IPS DF 4.7 (cell line): ENCODE measurements around the gene NR2F1.

Source experiments
- DNase-seq: peaks from one replicate; pipeline ENCODE4 v3.0.0-alpha.2; 2013; ENCODE audit warnings: low spot score; ENCODE audit errors: extremely low read depth

Gene NR2F1

DNA sequence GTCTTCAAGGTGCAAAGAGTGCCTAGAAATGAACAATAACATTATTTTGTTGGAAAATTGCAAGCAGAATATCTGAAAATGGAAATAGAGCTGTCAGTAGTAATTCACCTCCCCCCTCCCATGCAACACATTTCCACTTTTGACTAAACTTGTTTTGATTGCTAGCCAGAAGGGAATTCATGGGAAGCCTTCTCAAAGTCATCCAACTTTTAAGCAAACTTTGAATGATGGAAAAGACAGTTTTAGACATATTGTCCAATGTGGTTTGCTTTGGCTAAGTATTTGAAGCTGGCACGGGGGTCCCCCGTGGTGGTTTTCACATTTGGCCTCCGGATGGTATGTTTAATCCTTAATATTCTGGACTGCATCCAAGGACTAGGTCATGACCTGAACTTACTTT lies 7.5 kb downstream of the NR2F1 start:
- DNase-seq = no peak

DNA sequence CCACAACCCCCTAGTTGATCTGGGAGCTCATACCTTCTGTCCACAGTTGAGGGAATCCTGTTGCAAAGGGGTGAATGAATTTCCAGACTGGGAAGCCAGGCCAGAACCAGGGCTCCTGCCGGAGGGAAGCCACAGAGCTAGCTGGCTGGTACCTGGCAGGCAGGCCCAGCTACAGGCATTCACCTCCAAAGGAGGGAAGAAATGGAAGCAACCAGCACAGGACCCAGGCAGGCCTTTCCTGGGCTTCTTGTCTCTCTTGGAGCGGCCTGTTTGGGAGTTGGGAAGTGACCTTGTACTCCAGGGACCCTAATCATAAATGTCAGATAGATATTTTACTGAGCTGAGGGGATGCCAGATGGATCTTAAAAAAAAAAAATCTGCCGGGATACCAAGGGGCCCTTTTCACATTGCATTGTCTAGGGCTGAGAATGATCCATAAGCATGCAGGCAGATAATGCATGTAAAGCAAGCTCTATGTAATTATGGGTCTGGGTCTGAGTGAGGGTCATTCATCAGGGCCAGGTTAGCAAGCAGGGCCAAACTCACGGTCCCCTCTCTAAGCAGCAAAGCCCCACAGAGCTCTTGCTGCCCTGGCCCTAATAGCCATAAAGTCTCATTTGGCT lies 8.4 kb downstream of the NR2F1 start:
- DNase-seq = no peak

DNA sequence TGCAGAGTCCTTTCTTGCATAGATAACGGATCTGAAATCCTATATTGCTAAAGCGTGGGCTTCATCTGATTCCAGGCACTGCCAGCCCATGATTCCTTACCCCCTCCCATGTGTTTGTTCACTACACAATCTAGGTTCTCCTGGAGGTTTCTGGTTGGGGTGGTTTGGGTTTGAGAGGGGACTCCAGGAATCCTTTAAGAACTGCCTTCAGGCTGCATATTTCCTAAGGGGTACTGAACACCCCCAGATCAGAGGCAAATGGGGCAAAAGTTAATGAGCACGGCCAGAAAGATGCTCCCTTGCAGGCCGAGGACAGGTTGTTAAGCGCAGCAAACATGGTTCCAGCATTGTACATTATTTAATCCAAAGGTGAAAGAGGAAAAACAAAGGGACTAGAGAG lies 9.9 kb downstream of the NR2F1 start:
- no peak for DNase-seq

DNA sequence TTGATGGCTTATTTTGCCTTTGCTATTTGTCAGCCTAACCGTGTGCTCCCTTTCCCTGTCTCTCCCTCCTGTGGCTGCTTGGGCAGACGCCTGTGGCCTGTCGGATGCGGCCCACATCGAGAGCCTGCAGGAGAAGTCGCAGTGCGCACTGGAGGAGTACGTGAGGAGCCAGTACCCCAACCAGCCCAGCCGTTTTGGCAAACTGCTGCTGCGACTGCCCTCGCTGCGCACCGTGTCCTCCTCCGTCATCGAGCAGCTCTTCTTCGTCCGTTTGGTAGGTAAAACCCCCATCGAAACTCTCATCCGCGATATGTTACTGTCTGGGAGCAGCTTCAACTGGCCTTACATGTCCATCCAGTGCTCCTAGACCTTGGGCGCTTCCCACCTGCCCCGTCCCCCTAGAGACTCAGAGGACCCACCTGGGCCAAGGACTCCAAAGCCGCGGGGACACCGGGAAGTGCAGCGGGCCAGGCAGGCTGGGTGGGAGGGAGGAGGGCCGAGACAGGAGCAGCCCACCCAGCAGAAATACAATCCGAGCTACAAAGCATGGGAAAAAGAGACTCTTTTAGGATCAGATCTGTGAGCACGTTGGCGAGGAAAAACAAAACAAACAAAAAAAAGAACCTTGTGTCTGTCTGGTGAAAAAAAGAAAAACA lies 10.6 kb downstream of the NR2F1 start:
- DNase-seq = no peak

DNA sequence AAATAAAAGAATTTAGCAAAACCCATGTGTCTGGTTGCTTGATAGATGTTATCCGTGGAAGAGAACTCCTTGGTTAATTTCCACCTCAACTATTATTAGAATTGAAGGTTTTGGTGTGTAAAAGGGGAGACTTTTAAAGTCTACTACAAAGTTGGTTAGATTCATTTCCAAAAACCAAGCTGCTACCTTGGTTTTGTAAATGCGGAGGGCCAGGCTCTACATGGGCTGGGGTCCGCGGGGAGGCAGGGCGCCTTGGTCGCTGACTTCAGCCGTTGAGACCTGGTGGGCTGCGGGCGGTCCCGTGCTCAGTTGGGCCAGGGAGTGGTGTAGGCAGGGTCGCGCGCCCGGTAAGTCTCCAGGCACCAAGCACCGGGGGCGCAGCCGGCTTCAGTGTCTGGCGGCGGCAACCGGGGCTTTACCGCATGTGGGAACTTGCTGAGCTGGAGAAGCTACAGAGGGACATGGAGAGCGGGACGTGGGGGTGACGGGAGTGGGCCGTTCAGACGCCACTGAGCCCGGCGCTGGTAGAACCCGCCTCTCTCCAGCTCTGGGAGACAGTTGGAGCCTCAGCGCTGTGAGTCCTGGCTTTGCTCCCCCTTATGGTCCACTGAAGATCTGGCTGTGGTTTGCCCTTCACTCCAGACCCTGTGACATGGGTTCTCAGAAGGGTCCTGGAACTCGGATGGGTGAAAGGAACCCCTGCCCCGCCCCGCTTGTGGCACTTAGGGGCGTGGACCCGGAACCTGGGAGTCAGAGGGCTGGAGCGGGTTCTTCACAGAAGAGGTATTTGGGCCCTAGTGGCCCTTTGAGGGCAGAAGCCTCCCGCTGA lies 11.8 kb downstream of the NR2F1 start:
- DNase-seq = no peak

DNA sequence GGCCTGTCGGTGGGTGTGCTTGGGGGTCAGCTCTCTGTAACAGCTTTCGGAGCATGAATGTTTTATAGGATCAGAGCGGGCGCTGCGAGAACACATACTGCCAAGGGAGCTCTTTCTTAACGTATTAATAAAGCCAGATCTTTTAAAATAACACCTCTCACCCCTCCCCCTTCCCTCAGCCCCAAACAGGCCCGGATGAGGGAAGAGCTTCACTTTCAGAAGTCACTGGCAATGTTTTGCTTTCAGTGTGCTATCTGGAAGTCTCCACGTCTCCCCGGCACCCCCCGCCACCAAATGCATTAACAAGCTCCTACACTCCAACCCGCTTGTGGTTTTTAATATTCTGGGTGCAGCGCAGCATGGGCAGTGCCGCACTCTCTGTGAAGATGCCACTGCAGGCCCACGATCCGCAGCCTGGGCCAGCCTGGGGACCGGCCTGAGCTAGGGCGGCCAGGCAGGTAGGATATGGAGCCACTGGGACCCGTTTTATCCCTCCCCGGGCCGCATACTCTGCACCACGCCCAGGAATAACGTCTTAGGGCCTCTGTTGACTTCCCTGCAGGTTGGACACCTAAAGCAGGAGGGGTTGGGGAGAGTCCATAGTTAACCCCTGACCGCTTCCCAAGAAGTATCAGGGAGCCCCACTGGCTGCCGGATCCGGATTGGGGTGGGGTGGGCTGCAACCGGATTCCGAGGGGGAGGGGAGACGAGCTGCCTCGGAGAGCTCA lies 12.6 kb downstream of the NR2F1 start:
- no peak for DNase-seq

DNA sequence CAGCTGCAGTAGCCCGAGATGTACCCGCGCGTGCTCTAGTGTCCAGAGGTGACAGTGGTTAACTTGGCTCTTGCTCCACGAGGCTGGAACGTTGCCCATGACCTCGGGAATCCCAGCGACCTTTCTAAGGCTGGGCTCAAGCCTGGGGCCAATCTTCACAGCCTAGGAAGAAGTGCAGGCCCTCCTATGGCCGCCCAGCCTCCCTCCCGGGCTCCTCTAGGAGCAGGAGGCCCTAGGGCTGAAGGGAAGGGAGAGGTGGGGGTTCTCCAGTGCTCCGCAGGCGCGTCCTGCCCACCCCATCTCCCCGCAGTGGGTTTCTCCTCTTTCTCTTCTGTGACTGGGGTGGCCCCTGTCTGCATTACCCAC lies 13.3 kb downstream of the NR2F1 start:
- no peak for DNase-seq

DNA sequence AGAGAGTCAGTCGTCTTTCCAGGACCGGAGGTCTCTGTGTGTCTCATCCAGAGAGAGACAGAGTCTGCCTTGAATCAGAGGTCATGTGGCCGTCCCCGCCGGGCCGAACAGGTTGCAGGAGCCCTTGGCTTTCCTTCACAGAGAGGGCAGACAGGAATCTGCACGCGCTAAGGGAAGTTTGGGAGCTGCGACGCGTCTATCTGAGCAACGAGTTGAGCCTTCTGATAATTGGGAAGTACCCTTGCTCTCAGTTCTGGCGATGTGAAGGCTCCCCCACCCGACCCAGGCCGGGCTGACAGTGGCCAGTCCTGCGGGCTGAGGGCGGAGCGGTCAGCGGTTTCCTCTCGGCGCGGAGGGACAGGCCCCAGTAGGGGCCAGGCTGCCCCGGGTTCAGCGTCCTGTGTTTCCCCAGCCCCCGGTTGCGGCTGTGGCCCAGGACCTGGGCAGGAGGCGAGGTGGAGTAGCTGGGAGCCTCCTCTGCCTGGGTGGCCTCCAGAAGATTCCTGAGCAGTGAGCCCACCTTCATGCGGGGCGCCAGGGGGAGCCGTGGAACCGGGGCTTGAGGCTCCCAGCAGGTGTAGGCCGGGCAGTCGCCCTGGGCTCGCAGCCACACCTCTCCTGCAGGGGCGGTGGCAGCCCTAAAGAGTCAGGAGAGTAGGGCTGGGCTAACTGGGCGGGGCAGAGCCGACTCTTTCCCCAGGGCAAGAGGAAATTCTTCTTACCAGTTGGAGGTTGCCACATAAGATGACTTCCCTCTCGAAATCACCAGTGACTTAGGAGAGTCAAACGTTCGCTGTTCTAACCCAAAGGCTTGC lies 13.9 kb downstream of the NR2F1 start:
- DNase-seq = no peak

DNA sequence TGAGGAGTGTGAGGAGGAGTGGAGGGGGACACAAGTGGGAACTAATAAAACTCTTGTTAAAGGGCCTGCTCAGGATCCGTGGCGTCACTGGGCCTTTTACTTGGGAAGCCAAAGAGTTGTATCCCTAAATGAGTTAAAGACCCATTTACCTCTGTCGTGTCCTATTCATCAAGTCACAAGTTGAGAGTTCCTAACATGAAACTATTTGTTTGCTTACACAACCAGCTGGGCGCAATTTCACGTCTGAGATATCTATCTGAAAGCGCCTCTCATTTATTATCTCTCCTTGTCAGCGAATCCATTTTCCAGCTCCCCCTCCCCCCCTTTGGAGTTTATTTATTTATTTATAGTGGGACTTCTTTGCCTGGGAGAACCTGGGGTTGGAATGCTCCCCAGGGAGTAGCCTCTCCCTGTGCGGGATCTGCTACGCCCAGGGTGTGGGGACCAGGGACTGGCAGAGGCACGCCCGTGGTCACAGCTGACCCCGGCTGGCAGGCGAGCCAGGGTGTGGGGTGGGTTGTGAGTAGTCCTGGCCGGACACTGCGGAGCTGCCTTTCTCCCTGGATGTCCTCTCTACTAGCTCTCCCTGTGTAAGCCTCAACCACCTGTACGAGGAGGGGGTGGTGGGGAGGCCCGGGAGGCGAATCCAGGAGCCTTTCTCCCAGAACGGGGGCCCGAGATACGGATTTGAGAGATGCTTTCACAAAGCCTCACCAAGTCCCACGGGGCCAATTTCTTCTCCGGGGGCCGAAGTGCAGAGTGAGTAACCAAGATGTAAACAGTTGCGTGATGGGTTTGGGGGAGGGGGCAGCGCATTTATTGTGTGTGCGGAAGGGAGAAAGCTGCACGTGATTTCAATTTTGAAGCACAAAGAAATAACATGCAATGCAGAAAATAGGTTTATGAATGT lies 15.3 kb downstream of the NR2F1 start:
- DNase-seq = no peak

DNA sequence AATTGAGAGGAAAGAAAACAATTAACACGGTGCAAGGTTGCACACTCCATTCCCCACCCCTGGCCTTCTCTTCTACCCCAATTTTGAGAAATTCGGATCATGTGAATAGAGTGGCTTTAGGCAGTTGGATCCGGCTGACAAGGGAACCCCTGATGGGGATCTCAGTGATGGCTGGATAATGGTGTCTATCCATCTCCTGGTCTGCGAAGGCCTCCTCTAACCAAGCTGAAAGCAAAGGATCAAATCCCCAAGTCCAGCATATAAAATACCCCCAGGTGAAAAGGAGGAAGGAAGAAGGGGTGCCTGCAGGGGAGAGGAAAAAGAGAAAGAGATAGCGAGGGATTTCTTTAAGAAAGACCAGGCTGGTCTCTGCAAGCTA lies 16.0 kb downstream of the NR2F1 start:
- DNase-seq = no peak

DNA sequence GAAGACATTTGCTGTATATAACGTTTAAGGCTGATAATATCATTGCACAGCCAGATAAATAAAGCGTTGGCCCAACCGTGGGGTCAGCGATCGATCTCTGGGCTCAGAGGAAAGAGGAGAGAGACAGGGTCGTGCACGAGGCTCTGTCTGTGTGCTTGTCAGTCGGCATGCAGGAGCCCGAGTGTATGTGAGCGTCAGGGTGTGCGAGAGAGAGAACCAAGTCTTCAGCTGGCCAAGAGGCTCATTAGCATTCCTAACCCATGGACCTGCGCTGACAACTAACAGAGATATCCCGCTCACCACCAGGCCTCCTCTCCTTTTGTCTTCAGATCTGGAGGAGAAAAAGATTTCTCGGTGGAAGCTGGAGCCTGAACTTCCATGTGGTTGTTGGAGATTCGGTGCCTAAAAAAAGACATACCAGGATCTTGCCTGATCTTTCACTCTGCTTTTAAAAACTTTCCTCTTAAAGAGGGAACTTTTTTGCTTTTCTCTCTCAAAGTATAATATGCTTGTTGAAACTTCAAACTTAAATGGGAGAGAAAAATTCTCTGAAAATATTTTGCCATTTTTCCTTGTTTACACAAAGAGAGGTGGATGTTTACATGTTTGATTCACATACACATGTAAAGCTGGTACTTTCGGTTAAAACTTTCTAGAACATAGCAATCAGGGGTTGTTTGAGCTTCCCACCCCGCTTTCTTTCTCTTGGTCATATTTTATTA lies 16.5 kb downstream of the NR2F1 start:
- no peak for DNase-seq

DNA sequence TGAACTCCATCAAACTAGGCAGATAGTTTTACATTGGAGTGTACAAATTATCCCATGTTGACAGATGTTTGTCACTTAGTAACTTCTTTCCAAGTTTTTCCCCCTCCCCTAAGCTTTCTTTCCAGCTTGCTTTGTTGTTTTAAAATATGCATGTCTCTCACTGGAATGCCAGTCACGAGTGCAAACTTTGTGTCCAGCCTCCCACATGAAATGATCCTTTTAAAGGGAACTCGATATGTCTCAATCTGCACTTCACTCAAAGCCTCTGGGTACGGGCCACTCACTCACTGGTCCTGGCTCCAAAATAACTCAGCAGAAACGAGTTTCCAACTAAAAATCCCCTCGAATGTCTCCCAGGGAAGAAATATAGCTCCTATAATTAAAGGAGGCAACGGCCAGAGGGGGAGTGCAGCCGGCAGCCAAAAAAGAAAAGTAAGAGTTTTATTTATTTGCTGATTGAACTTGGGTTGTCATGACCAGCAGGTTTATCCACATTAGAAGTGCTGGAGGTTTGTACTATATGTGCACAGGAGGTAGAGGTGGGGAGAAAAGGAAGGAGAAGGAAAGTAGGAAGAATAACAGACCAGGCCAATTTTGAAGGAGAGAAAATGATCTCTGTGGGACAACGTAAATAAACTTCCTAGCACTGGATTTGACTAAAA lies 17.5 kb downstream of the NR2F1 start:
- DNase-seq = no peak

DNA sequence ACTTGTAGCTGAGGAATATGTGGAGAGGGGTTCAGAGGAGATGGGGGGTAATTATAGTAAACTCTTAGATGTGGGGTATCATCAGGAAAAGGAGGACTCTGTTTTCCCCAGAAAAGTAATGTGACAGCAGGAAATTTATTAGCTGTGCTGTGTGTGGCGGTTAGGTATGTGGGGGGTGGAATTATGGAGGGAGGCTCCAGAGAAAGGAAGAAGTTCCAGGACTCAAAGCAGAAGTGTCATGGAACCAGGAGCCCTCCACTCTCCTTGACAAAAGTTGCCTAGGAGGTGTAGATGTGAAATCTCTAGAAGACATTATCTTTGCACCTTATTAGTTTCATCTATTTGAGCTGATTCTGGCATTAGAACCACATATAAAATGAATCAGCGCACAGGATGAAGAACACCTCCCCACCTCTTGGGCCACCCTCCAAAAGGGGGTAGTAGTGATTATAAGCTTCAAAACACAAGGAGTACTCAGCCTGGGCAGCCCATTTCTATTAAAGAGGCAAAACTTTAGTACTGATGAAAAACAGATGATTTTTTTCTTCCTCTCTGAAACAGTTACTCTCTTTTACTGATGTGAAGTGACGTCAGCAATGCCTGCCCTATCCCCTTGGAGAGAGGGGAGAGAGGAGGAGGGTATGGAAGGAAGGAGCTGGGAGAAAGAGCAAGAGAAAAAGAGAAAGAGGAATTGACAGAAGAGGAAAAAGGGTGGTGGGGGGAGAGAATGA lies 18.2 kb downstream of the NR2F1 start:
- DNase-seq = no peak

DNA sequence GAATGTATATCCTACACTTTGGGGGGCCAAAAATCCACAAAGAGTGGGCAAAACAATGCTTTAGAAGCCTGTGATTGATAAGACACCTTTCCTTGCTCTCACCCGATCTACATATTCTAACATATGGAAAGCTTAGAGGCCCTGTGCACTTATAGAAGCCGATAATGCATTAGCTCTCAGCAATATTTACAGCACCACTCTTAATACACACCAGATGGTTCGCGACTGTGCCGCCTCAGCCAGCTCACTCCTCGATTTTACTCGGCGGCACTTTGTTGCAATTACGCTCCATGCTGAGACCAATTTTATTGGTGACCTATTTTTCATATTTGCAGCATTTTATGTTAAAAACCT lies 18.8 kb downstream of the NR2F1 start:
- no peak for DNase-seq

DNA sequence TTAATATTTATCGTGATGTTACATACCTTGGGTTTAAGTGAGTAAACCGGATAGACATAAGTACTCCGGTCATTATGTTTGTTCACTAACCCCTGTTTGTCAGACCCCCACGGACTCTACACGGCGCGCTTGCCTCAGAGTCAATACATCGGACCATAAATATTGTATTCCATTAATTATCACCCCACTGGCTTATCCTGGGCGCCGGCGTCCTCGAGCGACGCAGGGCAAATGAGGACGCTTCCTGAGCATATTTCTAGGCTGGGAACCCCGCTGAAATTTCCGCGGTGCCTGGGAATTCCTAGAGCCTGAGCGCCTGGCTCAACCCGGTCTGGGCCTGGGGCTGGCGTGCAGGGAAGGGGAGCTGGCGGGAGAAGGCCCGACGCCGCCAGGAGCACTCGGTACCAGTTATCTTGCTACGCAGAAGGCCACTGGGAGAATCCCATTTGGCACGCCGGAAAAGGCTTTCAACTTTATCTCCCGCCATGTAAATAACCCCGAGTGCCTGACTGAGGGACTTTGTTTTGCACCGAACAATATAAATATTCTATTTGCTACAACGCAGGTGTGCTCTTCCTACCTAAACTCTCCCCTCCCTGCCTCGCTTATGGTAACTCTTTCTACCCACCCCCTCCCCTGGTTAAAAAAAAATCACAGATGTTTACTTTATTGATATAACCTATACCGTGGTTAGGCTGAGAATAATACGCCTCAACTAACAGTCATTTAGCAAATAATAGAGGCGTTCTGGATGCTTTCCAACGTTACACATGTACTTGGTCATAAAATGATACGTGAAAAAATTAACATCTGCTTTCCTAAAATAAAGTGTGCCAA lies 19.4 kb downstream of the NR2F1 start:
- DNase-seq = no peak

DNA sequence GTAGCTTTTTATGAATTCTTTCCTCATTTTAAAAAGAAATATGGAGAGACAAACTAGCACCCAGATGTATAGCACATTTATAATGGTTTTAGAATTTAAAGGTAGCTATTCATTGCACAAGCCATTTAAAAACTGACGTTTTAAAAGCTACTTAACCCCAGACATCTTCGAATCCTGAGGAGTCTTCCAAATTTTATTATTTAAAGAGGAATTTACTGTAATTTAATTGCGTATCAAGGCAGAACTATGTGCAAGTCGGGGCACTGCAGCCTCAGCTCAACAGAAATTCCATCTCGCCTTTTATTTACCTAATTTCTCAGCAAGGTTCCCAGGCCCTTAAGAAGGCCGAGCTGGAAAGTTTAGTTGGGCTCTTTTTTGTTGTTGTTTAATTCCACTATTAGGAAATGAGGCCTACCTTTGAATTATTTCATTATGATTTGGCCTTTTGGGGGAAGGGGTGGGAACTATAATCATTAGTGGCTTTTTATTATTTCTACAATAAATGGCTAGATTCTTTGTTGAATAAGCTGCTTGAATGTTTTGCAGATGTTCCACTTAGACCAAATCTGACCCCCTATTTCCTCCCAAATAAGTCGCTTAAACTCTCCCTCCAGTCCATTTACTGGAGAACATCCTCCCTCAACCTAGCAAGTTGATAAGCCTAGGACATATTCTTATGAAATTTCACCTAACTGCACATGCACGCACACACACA lies 20.2 kb downstream of the NR2F1 start:
- DNase-seq = no peak
